HG02973 (cell line): ENCODE data around the gene GMEB2.
"Not testable (repeated sequence)": the region's sequence is repeated elsewhere in the genome, so short reads cannot be mapped to it uniquely, and the experiment has no call there.

ENCODE experiments used
- ATAC-seq: cut with Tn5 transposase; IDR thresholded peaks from one replicate; pipeline ENCODE4 v1.9.1; 2021; ENCODE audit warnings: moderate library complexity; ENCODE audit not compliant: unreplicated experiment

GMEB2 gene

DNA sequence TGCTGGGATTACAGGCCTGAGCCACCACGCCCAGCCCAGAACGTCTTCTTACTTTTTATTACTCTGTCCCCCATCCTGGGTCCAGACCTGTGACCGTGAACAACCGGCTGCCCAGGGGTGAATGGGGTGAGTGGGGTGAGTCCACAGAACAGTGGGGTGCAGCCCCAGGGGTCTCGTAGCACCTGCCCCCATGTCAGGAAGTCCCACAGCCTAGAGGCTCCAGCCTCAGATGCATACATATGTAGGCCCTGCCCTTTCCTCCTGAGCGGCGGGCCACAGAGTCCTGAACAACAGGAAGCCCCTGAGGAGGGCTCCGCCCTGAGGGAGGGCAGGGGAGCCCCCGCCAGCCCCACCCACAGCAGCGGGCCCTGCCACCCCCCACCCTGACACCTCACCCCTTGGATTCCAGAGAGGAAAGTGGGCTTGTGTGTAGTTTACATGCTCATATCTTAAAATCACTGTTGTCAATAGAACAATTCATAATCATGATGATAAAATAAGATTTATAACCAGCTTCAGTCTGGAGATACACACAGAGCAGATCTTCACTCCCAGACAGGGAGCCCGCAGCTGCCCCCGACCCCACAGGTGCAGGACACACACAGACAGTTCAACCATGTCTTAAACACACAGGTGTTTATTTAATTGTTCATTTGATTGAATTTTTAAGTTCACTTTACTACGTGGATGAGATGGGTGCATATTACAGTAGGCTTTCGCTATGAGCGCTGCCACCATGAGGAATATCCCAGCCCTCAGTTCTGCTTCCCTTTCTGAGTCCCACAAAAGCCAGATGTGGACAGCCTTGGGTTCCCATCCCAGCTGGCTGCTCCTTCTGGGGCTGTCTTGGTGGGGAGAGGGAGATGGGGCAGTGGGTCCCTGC lies 12.4 kb upstream of the GMEB2 start:
- no peak for ATAC-seq

GRCh38 chr20:63636752-63637628 lies 10.1 kb upstream of the GMEB2 start:
- no peak for ATAC-seq

DNA sequence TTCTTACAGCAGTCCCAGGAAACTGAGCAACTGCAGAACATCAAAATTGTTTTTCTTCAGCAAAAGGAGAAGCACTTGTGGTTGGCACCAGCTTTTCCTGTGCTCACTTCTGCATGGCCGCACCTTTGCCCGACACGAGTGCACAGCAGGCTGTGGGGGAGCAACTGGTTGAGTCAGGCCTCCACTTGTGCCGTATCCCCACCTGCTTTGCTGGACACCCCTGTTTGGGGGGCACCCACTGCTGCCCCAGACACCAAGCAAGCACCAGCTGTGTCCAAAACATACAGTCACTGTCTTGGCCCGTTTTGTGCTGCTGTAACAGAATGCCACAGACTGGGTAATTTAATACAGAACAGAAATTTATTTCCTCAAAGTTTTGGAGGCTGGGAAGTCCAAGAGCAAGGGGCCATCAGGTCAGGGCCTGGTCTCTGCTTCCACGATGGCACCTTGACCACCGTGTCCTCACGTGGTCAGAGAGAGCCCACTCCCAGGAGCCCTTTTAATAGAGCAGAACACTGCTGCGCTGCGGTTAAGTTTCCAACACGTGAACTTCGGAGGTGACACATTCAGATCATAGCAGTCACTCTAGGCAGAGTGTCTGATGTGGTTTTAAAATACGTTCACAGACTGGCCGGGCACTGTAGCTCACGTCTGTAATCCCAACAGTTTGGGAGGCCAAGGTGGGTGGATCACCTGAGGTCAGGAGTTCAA lies 8.7 kb upstream of the GMEB2 start:
- no peak for ATAC-seq

DNA sequence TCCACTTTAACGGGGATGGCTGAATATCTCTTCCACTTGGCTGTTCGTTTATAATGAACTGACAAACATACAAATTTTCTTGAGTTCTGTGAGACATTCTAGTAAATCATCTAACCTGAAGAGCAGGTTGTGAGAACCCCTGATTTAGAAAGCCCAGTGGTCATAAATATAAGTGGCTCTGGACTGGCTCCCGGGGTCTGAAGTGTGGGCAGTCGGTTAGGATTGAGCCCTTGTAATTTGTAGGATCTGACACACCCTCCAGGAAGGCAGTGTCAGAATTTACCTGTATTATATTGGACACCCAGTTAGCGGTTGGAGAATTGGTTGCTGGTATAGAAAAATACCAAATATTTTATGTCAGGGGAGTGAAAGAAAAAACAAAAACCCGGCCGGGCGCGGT lies 6.8 kb upstream of the GMEB2 start:
- ATAC-seq = no peak

- ATAC-seq = not testable (repeated sequence)
Measured at GRCh38 chr20:63631426-63631825, 4.5 kb upstream of the GMEB2 start.

DNA sequence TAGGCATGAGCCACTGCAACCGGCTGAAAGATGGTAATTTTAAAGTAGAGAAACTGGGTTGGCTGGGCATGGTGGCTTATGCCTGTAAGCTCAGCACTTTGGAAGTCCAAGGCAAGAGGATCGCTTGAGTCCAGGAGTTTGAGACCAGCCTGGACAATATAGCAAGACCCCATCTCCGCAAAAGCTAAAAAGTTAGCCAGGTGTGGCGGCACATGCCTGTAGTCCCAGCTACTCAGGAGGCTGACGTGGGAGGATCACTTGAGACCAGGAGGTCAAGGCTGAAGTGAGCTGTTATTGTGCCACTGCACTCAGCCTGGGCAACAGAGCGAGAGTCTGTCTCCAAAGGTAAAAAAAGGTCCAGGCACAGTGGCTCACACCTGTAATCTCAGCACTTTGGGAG lies 4.1 kb upstream of the GMEB2 start:
- not testable (repeated sequence) for ATAC-seq

DNA sequence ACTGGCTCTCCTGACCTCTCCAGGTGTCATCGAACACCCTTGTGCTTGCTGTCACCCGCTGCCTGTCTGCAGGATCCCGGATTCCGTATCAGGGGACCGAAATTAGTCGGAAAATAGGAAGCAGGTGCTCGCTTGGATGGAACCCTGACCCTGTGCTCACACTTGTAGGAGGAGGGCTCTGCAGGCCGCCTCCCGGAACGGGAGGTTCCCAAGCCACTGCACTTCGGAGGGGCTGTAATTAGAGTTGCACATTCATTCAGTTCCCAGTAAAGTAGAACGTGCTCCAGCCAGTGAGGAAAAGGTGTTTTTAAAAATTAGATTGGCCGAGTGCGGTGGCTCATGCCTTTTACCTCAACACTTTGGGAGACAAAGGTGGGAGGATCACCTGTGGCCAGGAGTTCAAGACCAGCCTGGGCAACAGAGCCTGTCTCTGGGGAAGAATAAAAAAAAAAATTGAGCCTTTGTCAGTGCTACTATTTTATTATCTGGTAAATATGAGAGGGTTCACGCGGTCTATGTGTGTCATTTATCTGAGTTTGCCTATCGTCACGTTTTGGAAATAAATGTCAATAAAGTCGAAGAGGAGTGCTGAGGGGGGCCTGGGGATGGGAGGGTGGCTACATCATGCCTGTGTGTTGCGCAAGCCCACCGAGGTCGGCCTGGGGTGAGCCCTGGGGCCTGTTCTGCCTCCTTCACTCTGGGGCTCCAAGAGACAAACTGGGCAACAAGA lies 1.5 kb upstream of the GMEB2 start:
- ATAC-seq = no peak

- ATAC-seq = no peak
Measured at GRCh38 chr20:63627751-63628245, 897 bp upstream of the GMEB2 start.

DNA sequence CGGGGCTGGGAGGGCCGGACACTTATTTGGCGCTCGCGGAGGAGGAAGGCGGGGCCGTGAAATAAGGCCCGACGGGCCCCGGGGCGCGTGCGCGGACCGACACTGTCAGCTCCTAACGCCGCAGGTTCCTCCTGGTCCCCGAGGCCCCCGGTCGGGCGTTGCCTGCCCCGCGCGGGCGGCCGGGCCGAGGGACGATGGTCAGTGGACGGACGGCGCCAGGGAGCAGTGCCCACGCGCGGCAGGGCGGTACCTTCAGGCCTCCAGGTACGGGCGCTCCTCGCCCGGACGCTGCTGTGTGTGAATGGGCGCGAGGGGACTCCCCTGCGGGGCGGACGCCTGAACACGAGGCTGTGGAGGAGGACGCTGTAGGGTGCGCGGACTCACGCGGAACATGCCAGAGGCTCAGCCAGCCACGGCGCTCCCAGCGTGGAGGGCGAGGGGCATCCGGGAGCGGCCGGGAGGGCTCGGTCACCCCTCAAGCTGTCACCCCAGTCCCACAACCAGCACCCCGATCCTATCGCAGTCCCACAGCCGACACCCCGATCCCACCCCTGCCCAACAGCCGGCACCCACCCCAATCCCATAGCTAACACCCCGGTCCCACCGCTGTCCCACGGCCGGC lies 339 bp upstream of the GMEB2 start:
- ATAC-seq = peak; percentile 55

- no peak for ATAC-seq
Measured at GRCh38 chr20:63625771-63626423, 1.0 kb downstream of the GMEB2 start.

DNA sequence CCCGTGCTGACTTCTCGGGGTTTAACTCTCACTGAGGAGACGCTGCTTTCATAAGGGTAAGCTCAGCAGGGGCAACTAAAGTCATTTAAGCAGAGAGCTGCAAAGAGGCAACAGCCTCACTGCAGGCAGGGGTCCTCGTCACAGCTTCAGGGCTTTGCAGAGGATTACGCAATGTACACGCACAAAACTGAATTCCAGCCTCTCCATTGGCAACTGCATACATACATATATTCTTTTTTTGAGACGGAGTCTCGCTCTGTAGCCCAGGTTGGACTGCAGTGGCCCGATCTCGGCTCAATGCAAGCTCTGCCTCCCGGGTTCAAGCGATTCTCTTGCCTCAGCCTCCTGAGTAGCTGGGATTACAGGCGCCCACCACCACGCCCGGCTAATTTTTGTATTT lies 2.4 kb downstream of the GMEB2 start:
- ATAC-seq = no peak

DNA sequence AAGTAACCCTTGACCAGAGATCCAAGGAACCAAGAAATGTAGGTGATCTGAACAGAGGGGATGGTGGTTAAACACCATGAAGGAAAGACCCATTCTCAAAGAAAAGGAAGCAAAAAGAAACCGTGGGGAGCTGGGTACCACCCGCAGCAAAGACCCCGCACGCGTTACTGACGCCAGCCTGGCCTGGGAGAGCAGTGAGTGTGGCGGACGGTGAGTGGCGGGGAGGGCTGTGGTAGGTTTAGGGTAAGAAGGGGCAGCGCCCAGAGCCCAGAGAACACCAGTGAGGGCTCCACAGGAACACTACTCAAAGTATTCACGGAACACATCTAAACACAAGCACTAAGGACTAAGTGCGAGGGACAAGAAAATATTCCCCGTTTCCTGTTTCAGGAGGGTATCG lies 4.2 kb downstream of the GMEB2 start:
- ATAC-seq = no peak

DNA sequence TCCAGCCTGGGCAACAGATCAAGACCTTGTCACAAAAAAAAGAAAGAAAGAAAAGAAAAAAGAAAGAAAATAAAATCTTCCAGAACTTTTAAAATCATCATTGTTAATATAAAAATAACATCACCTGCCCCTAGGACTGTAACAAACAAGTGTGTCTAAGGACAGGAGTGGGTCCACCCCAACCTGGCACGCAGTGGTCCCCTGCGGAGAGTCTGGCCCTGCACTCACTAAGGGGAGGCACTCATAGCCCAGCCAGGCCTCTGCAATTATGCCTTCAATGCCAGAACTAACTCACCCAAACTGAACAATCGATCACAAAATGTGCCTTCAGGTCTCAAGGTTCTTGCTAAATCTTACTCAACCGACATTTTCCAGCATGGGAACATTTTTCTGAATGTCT lies 4.8 kb downstream of the GMEB2 start:
- no peak for ATAC-seq

DNA sequence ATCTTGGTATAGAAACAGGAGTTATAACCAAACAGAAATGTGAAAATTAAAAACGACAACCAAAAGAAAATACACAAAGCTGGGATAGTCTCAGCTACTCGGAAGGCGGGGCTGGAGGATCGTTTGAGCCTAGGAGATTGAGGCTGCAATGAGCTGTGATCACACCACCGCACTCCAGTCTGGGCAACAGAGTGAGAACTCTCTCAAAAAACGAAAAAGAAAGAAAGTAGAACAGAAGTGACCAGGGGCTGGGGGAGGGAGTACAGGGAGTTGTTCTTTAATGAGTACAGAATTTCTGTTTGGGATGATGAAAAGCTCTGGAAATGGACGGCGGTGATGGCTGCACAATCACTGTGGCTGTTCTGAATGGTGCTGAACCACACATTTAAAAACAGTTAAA lies 5.9 kb downstream of the GMEB2 start:
- no peak for ATAC-seq

- no peak for ATAC-seq
Measured at GRCh38 chr20:63619505-63619904, 7.4 kb downstream of the GMEB2 start.

DNA sequence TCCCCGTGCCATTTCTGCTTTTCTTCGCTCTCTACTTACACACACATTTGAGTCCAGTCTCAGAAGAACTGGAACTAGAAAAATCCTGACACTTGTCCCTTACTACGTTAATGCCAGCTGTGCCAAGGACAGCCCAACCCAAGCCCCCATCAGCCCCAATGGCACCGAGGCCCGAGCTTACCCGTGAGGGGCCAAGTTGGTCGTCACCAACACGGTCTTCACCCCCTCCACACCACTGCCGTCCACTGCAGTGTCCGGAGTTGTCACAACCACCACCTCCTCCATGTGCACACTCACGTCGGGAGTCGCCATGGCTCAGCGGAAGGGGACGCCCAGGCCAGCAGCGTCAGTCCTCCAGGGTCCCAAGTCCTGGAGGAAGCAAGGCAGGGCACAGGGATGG lies 7.8 kb downstream of the GMEB2 start:
- no peak for ATAC-seq

DNA sequence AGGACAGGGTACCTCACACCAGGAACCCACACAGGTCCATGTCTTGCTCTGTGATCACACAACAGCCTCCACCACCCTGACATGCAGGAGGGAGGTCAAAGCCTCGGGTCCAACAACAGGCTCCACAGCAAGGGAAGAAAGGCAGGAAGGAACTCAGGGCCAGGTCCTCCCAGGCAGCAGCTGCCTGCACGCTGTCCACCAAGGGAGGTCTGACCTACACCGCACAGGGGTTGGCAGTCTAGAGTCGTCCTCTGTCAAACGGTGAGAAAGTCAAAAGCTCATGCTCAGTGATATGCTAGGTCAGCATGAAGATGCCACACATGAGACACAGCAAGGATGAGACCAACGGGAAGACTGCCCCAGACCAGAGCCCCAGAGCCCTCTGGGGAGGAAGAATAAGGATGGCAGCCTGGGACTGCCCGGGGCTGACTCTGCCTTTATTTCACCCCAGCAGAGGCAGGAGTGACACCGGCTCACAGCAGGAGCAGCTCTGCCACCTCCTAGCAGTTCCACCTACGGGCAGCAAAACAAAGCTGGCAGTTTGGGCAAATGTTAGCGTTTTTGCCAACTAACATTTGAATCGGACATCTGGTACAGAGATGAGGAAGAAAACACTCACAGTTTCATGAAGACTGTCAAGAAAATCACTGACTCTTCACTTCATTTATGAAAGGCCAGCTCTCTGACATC lies 8.5 kb downstream of the GMEB2 start:
- ATAC-seq = no peak

DNA sequence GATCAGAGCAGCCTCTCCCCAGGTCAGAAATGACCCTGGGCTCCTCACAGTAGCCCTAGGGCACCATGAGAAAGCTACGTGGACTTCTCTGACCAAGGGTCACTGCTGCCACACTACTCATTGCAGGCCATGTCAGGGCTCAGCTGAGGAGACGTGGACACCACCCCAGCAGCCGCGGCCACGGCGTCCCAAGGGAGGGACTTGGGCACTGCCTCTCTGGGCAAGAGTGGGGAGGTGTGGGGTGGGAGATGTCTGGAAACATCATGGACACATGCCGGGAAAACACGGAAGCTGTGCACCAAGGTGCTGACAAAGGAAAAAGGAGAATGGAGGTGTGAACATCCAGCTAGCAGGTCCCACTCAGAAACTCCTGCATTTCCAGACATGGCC lies 9.0 kb downstream of the GMEB2 start:
- no peak for ATAC-seq
